Measurements from ENCODE around the gene EXT2.

The EXT2 gene

DNA sequence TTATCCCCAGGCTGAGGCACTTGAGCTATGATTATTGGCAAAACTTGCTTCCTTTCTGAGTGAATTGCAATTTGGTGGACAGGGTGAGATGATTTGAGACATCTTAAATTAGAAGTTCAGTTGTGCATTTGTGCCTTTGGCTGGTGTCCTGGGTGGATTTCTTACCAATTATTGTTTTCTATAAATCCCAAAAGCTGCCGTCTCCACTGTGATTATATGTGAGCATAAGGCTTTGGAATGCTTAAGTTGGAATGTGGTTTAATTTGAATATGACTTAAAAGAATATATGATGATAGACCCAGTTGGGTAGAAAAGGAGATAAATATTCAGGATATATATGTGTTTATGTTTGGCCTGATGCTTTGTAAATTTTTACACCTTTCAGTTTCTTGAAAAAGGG is 70.0 kb downstream of the EXT2 start:
- no peak overlapping the region for H3K27ac ChIP-seq (ENCODE audit: low read depth, low read length)
- H3K36me3 ChIP-seq (ENCODE audit: insufficient read depth, low read length) = no peaks in the 10 kb centered on the region
- H2AFZ ChIP-seq (ENCODE audit: low read length, unreplicated experiment) = no peak overlapping the region
- no peaks in the 10 kb centered on the region for H3K27me3 ChIP-seq (ENCODE audit: insufficient read depth, low read length)
- no peaks in the 10 kb centered on the region for H3K79me2 ChIP-seq (ENCODE audit: control insufficient read depth, insufficient read depth, low read length, unreplicated experiment)
- no peaks in the 10 kb centered on the region for H3K4me1 ChIP-seq (ENCODE audit: control insufficient read depth, insufficient read depth, low read length, unreplicated experiment)
- no peak overlapping the region for H3K4me3 ChIP-seq (ENCODE audit: low read depth, low read length)

DNA sequence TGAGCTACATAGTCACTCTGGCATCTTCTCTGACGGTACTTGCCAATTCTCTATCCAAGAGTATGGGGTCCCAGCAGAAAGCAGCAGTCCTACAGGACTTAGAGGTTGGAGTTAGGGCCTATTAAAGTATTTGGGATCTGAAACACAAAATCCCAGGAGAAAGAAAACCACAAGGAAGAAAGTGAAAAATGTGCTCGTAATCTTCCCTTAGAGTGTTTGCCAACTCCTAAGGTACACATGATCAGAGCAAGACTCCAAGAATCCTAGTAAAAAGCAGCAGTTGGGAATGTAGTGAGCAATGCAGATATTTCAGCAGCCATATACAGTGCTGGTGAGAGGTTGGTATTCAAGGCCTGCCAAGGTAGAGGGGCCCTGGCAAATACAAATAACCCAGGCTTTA is 71.6 kb downstream of the EXT2 start:
- H3K27me3 ChIP-seq (ENCODE audit: insufficient read depth, low read length) = no peaks in the 10 kb centered on the region
- H3K36me3 ChIP-seq (ENCODE audit: insufficient read depth, low read length) = no peaks in the 10 kb centered on the region
- no peak overlapping the region for H2AFZ ChIP-seq (ENCODE audit: low read length, unreplicated experiment)
- no peaks in the 10 kb centered on the region for H3K79me2 ChIP-seq (ENCODE audit: control insufficient read depth, insufficient read depth, low read length, unreplicated experiment)
- no peak overlapping the region for H3K27ac ChIP-seq (ENCODE audit: low read depth, low read length)
- H3K4me3 ChIP-seq (ENCODE audit: low read depth, low read length) = no peak overlapping the region
- H3K4me1 ChIP-seq (ENCODE audit: control insufficient read depth, insufficient read depth, low read length, unreplicated experiment) = no peaks in the 10 kb centered on the region

DNA sequence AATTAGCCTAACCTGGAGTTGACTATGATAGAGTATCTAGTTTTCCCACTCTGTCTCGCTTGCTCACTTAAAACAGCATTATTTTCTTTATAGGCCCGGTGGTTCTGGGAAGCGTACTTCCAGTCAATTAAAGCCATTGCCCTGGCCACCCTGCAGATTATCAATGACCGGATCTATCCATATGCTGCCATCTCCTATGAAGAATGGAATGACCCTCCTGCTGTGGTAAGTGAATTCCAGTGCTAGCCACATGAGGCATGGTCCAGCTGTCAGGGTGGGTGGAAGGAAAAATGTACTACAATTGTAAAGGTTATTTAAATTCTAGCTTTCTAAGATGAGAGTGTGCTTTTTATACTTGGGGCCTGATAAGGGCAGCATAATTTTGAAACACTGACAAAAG is 76.0 kb downstream of the EXT2 start:
- Histone ChIP-seq H3K4me3 (ENCODE audit: low read depth, low read length) (no peak overlapping the region), H3K27ac (ENCODE audit: low read depth, low read length) (no peak overlapping the region), H3K27me3 (ENCODE audit: insufficient read depth, low read length) (no peaks in the 10 kb centered on the region), H3K36me3 (ENCODE audit: insufficient read depth, low read length) (no peaks in the 10 kb centered on the region), H3K4me1 (ENCODE audit: control insufficient read depth, insufficient read depth, low read length, unreplicated experiment) (no peaks in the 10 kb centered on the region), H3K79me2 (ENCODE audit: control insufficient read depth, insufficient read depth, low read length, unreplicated experiment) (no peaks in the 10 kb centered on the region), H2AFZ (ENCODE audit: low read length, unreplicated experiment) (no peak overlapping the region)

DNA sequence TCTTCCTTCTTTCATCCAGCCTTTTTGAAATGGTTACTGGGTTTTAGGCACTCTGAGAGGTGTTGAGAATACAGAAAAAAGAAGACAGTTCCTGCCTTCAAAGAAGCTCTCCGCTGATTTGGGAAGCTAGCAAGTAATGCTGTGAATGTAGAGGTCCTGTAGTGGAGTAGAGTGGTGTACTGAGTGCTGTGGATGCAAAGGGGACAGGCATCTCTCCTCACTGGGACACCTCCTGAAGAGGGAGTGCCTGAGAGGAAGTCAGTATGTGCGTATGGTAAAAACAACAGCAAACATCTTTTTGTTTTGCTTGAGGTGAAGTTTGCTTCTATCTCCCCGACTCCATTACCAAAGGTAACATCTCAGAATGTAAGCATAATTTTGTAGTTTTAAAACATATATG is 77.5 kb downstream of the EXT2 start:
- H3K27me3 ChIP-seq (ENCODE audit: insufficient read depth, low read length) = no peaks in the 10 kb centered on the region
- no peaks in the 10 kb centered on the region for H3K79me2 ChIP-seq (ENCODE audit: control insufficient read depth, insufficient read depth, low read length, unreplicated experiment)
- H3K36me3 ChIP-seq (ENCODE audit: insufficient read depth, low read length) = no peaks in the 10 kb centered on the region
- no peaks in the 10 kb centered on the region for H3K4me1 ChIP-seq (ENCODE audit: control insufficient read depth, insufficient read depth, low read length, unreplicated experiment)
- H3K27ac ChIP-seq (ENCODE audit: low read depth, low read length) = no peak overlapping the region
- H2AFZ ChIP-seq (ENCODE audit: low read length, unreplicated experiment) = no peak overlapping the region
- H3K4me3 ChIP-seq (ENCODE audit: low read depth, low read length) = no peak overlapping the region

DNA sequence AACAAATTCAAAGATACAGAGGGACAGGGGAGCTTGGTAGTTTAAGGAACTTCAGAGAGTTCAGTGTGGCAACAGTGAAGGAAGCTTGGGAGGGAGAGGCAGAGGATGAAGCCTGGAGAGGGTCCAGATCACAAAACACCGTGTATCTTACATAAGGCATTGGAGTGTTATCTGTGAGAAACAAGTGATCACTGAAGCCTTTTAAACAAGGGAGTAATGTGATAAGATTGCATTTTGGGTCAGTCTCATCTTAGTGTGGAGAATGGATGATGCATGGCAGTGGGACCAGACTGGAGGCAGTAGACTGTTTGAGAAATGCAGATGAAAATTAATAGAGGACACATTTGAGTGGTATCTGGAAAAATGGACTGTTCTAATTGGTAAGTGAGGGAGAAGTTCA is 79.4 kb downstream of the EXT2 start:
- H2AFZ ChIP-seq (ENCODE audit: low read length, unreplicated experiment) = no peak overlapping the region
- no peaks in the 10 kb centered on the region for H3K79me2 ChIP-seq (ENCODE audit: control insufficient read depth, insufficient read depth, low read length, unreplicated experiment)
- no peaks in the 10 kb centered on the region for H3K27me3 ChIP-seq (ENCODE audit: insufficient read depth, low read length)
- H3K27ac ChIP-seq (ENCODE audit: low read depth, low read length) = no peak overlapping the region
- H3K4me1 ChIP-seq (ENCODE audit: control insufficient read depth, insufficient read depth, low read length, unreplicated experiment) = no peaks in the 10 kb centered on the region
- H3K36me3 ChIP-seq (ENCODE audit: insufficient read depth, low read length) = no peaks in the 10 kb centered on the region
- H3K4me3 ChIP-seq (ENCODE audit: low read depth, low read length) = no peak overlapping the region

DNA sequence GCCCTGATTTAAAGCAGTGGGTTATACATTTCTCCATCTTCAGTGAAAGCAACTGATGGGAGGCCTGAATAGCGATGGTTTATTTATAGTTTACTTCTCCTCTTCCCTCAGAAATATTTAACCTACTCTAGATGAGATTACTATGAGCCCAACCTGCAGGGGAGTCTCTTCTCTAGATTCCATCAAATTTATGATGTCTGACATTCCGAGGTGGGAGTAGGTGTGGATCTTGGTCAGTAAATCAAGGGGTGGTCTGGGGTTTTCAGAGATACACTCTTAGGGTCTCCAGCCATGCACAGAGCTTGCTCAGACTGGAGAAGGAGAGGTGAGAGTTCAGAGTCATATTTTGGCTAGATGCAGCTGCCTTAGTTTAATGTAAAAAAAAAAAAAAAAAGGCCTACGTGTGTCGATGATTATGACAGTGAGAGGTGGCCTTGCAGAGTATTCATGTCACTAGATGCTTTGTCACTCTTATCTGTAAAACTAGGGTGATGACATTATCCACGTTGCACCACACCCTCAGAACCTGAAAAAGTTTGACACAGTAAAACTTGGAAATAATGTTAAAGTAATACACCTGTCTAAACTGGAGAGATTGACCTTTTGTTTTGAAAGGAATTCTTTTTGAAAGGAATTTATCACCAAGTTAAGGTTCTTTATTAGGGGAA is 81.2 kb downstream of the EXT2 start:
- no peak overlapping the region for H3K4me3 ChIP-seq (ENCODE audit: low read depth, low read length)
- H3K79me2 ChIP-seq (ENCODE audit: control insufficient read depth, insufficient read depth, low read length, unreplicated experiment) = no peaks in the 10 kb centered on the region
- H3K27ac ChIP-seq (ENCODE audit: low read depth, low read length) = no peak overlapping the region
- no peak overlapping the region for H2AFZ ChIP-seq (ENCODE audit: low read length, unreplicated experiment)
- H3K27me3 ChIP-seq (ENCODE audit: insufficient read depth, low read length) = no peaks in the 10 kb centered on the region
- no peaks in the 10 kb centered on the region for H3K4me1 ChIP-seq (ENCODE audit: control insufficient read depth, insufficient read depth, low read length, unreplicated experiment)
- H3K36me3 ChIP-seq (ENCODE audit: insufficient read depth, low read length) = no peaks in the 10 kb centered on the region

DNA sequence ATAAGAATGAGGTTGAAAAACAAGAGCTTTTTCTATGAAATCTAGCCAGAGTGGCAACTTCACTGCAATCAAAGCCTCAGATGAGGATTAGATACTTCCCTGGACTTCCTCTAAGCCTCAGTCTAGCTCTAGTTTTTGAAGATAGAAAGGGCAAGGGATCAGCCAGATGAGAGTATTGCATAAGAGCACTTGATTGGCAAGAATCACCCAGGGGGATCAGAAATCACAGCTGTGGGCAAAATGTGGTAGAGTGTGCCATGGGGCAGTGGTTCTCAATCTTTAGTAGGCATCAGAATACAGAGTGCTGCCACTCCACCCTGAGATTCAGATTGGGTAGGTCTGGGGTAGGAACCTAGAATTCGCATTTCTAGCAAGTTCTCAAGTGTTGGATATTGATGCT is 82.4 kb downstream of the EXT2 start:
- no peaks in the 10 kb centered on the region for H3K79me2 ChIP-seq (ENCODE audit: control insufficient read depth, insufficient read depth, low read length, unreplicated experiment)
- H3K27ac ChIP-seq (ENCODE audit: low read depth, low read length) = no peak overlapping the region
- H3K4me3 ChIP-seq (ENCODE audit: low read depth, low read length) = no peak overlapping the region
- no peak overlapping the region for H2AFZ ChIP-seq (ENCODE audit: low read length, unreplicated experiment)
- no peaks in the 10 kb centered on the region for H3K4me1 ChIP-seq (ENCODE audit: control insufficient read depth, insufficient read depth, low read length, unreplicated experiment)
- no peaks in the 10 kb centered on the region for H3K36me3 ChIP-seq (ENCODE audit: insufficient read depth, low read length)
- H3K27me3 ChIP-seq (ENCODE audit: insufficient read depth, low read length) = no peaks in the 10 kb centered on the region

DNA sequence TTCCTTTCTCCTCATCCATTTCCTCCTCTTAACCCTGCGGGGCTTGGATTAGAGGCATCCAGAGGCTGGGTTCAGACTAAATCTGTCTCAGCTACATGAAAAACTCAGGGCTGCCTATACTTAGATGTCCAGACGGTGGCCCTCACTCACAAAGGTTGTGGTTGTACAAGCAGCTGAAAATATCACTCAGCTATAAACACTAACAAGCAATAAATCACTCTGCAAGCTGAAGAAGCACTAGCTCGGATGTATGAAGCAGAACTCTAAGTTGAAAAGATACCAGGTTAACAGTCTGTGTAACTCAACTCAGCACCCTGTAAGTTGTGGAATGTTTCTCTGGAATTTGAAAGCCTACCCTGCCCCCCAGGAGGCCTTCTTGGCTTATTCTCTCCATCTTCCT is 82.9 kb downstream of the EXT2 start:
- Histone ChIP-seq H3K4me1 (ENCODE audit: control insufficient read depth, insufficient read depth, low read length, unreplicated experiment) (no peaks in the 10 kb centered on the region), H3K4me3 (ENCODE audit: low read depth, low read length) (no peak overlapping the region), H3K36me3 (ENCODE audit: insufficient read depth, low read length) (no peaks in the 10 kb centered on the region), H3K27ac (ENCODE audit: low read depth, low read length) (no peak overlapping the region), H3K27me3 (ENCODE audit: insufficient read depth, low read length) (no peaks in the 10 kb centered on the region), H3K79me2 (ENCODE audit: control insufficient read depth, insufficient read depth, low read length, unreplicated experiment) (no peaks in the 10 kb centered on the region), H2AFZ (ENCODE audit: low read length, unreplicated experiment) (no peak overlapping the region)

DNA sequence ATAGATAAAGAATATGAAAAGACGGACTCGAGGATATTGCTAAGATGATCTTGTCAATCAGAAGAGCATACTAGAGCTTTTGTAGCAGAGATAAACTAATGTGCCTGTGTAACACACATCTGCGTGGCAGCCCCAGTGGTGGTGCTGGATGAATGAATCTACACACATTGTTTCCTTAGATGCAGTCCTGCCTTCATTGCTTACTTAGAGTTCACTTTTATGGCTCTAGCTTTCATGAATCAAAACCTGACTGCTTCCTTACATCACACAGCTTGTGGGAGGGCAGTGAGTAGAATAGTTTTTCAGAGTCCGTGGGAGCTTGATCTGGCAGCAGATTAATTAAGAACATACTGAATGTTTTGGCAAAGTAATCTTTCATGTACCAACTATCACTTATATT is 83.7 kb downstream of the EXT2 start:
- Histone ChIP-seq H3K4me1 (ENCODE audit: control insufficient read depth, insufficient read depth, low read length, unreplicated experiment) (no peaks in the 10 kb centered on the region), H3K4me3 (ENCODE audit: low read depth, low read length) (no peak overlapping the region), H3K36me3 (ENCODE audit: insufficient read depth, low read length) (no peaks in the 10 kb centered on the region; the same call in 1 of the 2 replicates), H2AFZ (ENCODE audit: low read length, unreplicated experiment) (no peak overlapping the region), H3K79me2 (ENCODE audit: control insufficient read depth, insufficient read depth, low read length, unreplicated experiment) (no peaks in the 10 kb centered on the region), H3K27me3 (ENCODE audit: insufficient read depth, low read length) (no peaks in the 10 kb centered on the region), H3K27ac (ENCODE audit: low read depth, low read length) (no peak overlapping the region)

DNA sequence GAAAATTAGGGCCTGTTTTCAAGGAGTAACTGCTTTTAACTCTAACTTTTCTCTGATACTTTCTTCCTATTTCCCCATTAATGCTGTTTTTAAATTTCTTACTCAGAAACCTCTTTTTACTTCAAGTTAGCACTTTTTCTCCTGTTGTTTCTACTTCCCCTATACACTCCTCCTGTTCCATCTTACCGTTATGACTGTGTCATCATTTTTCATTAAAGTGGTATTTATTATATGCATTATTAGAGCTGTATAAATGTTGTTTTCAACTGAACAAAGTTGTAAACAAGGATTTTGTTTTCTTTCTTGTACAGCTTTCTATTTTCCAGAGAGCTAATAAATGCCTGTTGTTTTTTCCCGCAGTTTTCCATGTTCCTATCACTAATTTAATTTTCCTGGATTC is 84.6 kb downstream of the EXT2 start:
- H3K4me1 ChIP-seq (ENCODE audit: control insufficient read depth, insufficient read depth, low read length, unreplicated experiment) = no peaks in the 10 kb centered on the region
- no peaks in the 10 kb centered on the region for H3K27me3 ChIP-seq (ENCODE audit: insufficient read depth, low read length)
- no peak overlapping the region for H2AFZ ChIP-seq (ENCODE audit: low read length, unreplicated experiment)
- H3K79me2 ChIP-seq (ENCODE audit: control insufficient read depth, insufficient read depth, low read length, unreplicated experiment) = no peaks in the 10 kb centered on the region
- no peaks in the 10 kb centered on the region; the same call in 1 of the 2 replicates for H3K36me3 ChIP-seq (ENCODE audit: insufficient read depth, low read length)
- no peak overlapping the region for H3K4me3 ChIP-seq (ENCODE audit: low read depth, low read length)
- H3K27ac ChIP-seq (ENCODE audit: low read depth, low read length) = no peak overlapping the region

DNA sequence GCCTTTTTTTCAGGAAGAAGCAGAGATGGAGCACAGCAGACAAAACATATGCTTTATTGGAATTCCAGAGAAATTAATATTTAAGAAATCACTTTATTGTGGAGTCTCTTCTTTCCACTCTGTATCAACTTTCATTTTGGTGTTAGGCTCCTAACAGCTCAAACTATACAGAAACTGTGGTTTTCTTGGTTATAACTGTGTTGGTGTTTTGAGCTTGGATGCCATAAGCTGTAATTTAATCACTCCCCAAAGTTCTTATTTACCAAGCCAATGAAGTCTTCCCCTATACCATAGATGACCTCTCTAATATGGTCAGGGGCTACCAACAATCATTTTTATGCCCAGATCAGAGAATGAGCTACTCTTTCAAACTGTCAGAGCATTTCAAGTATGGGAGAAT is 90.0 kb downstream of the EXT2 start:
- H3K27me3 ChIP-seq (ENCODE audit: insufficient read depth, low read length) = no peaks in the 10 kb centered on the region
- peaks cover 29% of the 10 kb centered on the region for H3K36me3 ChIP-seq (ENCODE audit: insufficient read depth, low read length)
- H3K27ac ChIP-seq (ENCODE audit: low read depth, low read length) = no peak overlapping the region
- no peak overlapping the region for H3K4me3 ChIP-seq (ENCODE audit: low read depth, low read length)
- no peaks in the 10 kb centered on the region for H3K79me2 ChIP-seq (ENCODE audit: control insufficient read depth, insufficient read depth, low read length, unreplicated experiment)
- no peak overlapping the region for H2AFZ ChIP-seq (ENCODE audit: low read length, unreplicated experiment)
- no peaks in the 10 kb centered on the region for H3K4me1 ChIP-seq (ENCODE audit: control insufficient read depth, insufficient read depth, low read length, unreplicated experiment)

Data from ACC112 (cell line).